Measurements from ENCODE around the gene ZBTB49. TPM values are rescaled to one million over a fixed set of nuclear protein-coding genes. Genes with fewer than 3 reads are reported as not detected.

ZBTB49 gene
- total RNA-seq, 4 donors from 2014 or later: 2.9 to 5.9 (median 3.4) TPM

GRCh38 chr4:4333265-4333706 lies 43.2 kb downstream of the ZBTB49 start:
- Histone ChIP-seq H3K4me1 (peaks cover 0 to 3% (median 0%) of the 10 kb centered on the region in 4 donors), H3K36me3 (no peaks in the 10 kb centered on the region), H3K27me3 (peaks cover 0 to 10% (median 0%) of the 10 kb centered on the region in 4 donors), H3K4me3 (no peak overlapping the region), H3K27ac (replicated peaks in 1 of 4) (no peak overlapping the region), H3K9me3 (peaks cover 0 to 7% (median 6%) of the 10 kb centered on the region in 4 donors)
- intact Hi-C loops (cut with DNase I): no loop called here
- WGBS: 68% methylated on average over 11 of the region's 11 CpGs
- no peak for DNase-seq (ENCODE audit: extremely low spot score)
- TF ChIP-seq CTCF (IDR thresholded peaks at IDR 0.05): no peak
- no peak for TF ChIP-seq POLR2AphosphoS5 (IDR thresholded peaks at IDR 0.05)
- TF ChIP-seq EP300 (IDR thresholded peaks at IDR 0.05): no peak
- no peak for TF ChIP-seq POLR2A (IDR thresholded peaks at IDR 0.05; ENCODE audit: low read depth)

GRCh38 chr4:4334798-4335520 lies 44.9 kb downstream of the ZBTB49 start:
- 52% methylated on average over 21 of the region's 21 CpGs for WGBS

DNA sequence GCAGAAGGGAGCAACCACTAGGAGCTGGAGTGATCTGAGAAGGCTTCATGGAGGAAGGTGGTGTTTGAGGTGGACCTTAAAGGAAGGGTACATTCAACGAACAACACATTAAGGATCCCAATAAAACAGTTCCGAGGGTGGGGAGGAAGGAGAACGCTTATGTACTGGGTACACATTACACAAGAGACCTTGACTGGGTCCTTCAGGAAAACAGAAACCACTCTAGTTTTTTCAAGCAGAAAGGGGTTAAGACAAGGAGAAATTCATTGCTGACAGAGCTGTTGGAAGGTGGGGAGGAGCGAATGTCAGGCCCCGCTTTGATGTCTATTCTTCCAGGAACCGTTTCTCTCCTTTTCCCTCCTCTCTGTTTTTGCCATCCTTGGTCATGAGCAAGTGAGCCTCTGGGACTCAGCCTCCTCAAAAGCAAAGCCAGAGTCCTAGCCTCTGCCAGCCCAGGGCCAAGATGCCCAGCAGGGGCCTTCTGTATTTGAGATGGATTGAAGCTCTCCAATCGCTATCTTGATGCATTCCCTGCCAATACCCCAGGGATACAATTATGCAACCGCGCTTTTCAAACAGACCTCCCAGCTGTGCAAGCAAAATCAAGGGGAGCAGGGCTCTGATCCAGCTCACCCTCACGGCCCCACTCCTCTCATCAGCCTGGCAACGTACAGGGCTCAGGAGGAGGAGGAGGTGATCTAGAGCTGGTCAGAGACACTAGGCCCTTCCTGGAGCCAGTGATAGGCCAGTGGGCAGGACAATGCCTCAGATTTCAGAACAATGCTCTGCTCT lies 48.4 kb downstream of the ZBTB49 start:
- WGBS: 65% methylated on average over 9 of the region's 11 CpGs
- intact Hi-C loops (cut with DNase I): no loop called here
- peaks cover 0 to 11% (median 0%) of the 10 kb centered on the region in 4 donors for H3K27me3 ChIP-seq
- no peak overlapping the region for H3K27ac ChIP-seq (replicated peaks in 1 of 4)
- no peak for TF ChIP-seq POLR2A (IDR thresholded peaks at IDR 0.05; ENCODE audit: low read depth)
- no peak for TF ChIP-seq CTCF (IDR thresholded peaks at IDR 0.05)
- no peak for TF ChIP-seq EP300 (IDR thresholded peaks at IDR 0.05)
- TF ChIP-seq POLR2AphosphoS5 (IDR thresholded peaks at IDR 0.05): no peak
- H3K4me1 ChIP-seq: peaks cover 0 to 3% (median 0%) of the 10 kb centered on the region in 4 donors
- no peak overlapping the region for H3K4me3 ChIP-seq
- no peaks in the 10 kb centered on the region for H3K36me3 ChIP-seq
- H3K9me3 ChIP-seq: no peaks in the 10 kb centered on the region
- no peak for DNase-seq (ENCODE audit: extremely low spot score)

More at GRCh38 chr4:4334798-4335520, 44.9 kb downstream of the ZBTB49 start:
- Histone ChIP-seq H3K4me3 (no peak overlapping the region), H3K36me3 (no peaks in the 10 kb centered on the region), H3K4me1 (peaks cover 0 to 3% (median 0%) of the 10 kb centered on the region in 4 donors), H3K27ac (replicated peaks in 1 of 4) (no peak overlapping the region), H3K27me3 (peaks cover 0 to 6% (median 0%) of the 10 kb centered on the region in 4 donors), H3K9me3 (peaks cover 0 to 5% (median 4%) of the 10 kb centered on the region in 4 donors)
- intact Hi-C loops (cut with DNase I): loop anchor here (2.0 kb wide), 1 partner anchor 82 kb away; no protein-coding TSS in a partner anchor
- TF ChIP-seq CTCF (IDR thresholded peaks at IDR 0.05) (peak; percentile 40 to 68 (median 49)), EP300 (IDR thresholded peaks at IDR 0.05) (no peak)
- no peak for DNase-seq (ENCODE audit: extremely low spot score)

GRCh38 chr4:4339504-4340085 lies 49.5 kb downstream of the ZBTB49 start:
- no peak for TF ChIP-seq CTCF (IDR thresholded peaks at IDR 0.05)
- no peak for TF ChIP-seq POLR2AphosphoS5 (IDR thresholded peaks at IDR 0.05)
- no peak for TF ChIP-seq POLR2A (IDR thresholded peaks at IDR 0.05; ENCODE audit: low read depth)
- no peak for TF ChIP-seq EP300 (IDR thresholded peaks at IDR 0.05)
- intact Hi-C loops (cut with DNase I): no loop called here
- Histone ChIP-seq H3K9me3 (no peaks in the 10 kb centered on the region), H3K4me3 (no peak overlapping the region), H3K4me1 (peaks cover 0 to 3% (median 0%) of the 10 kb centered on the region in 4 donors), H3K36me3 (no peaks in the 10 kb centered on the region), H3K27ac (replicated peaks in 1 of 4) (no peak overlapping the region), H3K27me3 (peaks cover 0 to 11% (median 0%) of the 10 kb centered on the region in 4 donors)
- 75% methylated on average over 21 of the region's 21 CpGs for WGBS
- no peak for DNase-seq (ENCODE audit: extremely low spot score)
